Inflammatory macrophage (primary cell): ENCODE measurements around the gene PARL.

Experiments
- DNase-seq, 2 donors: peaks; one replicate each; pipeline ENCODE4 v3.0.0-alpha.2; 2020 to 2022

Gene PARL

DNA sequence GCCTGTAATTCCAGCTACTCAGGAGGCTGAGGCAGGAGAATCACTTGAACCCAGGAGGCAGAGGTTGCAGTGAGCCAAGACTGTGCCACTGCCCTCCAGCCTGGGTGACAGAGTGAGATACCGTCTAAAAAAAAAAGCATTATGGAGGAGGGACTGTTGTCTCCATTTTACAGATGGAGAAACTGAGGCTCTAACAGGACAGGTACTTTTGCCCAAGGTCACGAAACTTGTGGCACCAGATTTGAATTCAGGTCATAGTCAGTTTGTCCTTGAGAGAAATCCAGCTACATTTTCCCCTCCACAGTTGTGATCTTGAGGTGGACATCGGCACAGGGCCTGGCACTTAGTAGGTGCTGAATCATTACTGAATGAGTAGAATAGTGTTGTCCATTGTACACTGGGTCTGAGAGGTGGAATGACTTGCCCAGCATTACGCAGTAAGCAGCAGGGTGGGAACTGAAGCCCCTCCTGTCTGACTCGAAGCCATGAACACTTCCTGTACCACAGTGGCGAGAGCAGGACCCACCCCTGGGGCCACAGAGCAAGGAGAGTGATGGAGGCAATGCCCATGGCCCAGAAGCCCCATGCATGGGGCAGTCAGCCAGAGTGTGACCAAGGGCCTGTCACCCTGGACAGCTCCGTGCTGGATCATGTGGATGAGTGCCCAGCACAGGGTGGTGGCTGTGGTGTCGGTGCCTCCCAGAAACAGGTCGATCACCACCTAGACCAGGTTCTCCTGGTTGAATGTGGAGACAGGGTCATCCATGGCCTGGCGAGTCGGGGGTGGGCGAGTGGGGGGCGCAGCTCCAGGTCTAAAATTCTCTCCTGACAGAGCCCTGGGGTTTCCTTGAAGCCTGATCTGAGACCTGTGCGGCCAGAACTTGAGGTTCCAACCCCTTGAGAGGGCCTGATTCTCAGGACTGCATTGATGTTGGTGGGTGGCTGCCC lies 20.4 kb upstream of the PARL start:
- DNase-seq: no peak

GRCh38 chr3:183898028-183898431 lies 13.3 kb upstream of the PARL start:
- DNase-seq: no peak

DNA sequence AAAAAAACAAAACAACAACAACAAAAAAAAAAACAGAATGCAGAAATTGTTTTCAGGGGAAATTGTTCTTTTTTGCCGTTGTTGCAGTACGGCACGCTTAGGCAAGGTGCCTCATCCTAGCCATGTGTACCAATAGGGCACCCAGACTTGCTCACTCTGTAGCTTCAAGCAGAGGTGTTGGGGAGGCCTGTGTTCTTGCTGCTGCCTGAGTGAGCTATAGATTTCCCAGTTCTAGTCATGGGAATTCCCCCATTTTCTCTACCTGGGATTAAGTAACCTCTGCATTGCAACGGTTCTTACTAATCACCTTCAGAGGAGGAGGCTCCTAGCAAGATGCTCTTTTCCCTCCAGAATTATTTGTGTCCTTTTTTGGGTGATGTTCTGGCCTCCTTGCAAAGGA lies 12.9 kb upstream of the PARL start:
- DNase-seq: no peak

DNA sequence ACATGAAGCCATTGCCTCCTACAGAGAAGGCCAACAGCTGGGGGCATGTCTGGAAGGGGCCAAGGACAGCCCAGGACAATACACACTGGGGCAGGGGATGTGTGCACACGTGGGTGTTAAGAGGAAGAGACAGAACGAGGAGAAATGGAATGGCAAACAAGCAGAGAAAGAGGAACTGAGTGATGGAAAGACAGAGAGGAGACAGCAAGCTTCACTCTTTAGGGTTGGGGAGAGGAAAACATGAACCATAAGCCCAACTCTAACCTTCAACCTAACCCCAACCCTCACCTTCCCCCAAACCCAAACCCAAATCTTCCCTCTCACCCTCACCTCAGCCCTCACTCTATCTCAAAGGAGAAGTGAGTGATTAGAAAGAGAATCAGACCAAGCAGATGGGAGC lies 11.9 kb upstream of the PARL start:
- DNase-seq: peak in 1 of 2 donors; percentile 18

DNA sequence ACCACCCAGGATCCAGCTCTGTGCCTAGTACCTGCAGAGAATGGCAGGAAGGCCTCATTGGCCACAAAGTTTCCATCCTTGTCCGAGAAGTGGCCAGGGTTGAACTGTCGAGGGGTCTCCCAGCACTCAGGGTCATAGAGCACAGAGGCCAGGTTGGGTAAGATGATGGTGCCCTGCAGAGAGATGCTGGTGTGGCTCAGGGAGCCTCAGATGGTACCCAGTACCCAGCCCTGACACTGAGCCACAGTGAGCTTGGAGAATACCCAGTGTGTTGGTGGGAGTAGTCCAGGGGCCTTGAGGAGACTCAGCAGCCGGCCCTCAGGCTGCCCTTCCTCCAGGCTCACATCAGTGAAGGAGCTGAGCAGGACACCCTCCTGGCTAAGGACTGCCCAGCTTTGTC lies 11.5 kb upstream of the PARL start:
- no peak for DNase-seq

- no peak for DNase-seq
Measured at GRCh38 chr3:183895774-183896173, 11.1 kb upstream of the PARL start.

GRCh38 chr3:183895296-183895695 lies 10.6 kb upstream of the PARL start:
- peak; percentile 56 to 57 for DNase-seq

GRCh38 chr3:183892610-183893214 lies 8.0 kb upstream of the PARL start:
- no peak for DNase-seq

- no peak for DNase-seq
Measured at GRCh38 chr3:183885766-183886165, 1.1 kb upstream of the PARL start.

GRCh38 chr3:183884097-183884426 lies 618 bp downstream of the PARL start:
- no peak for DNase-seq

- DNase-seq: no peak
Measured at GRCh38 chr3:183883291-183884096, 1.2 kb downstream of the PARL start.

GRCh38 chr3:183880121-183880520 lies 4.6 kb downstream of the PARL start:
- peak; percentile 56 to 67 for DNase-seq

DNA sequence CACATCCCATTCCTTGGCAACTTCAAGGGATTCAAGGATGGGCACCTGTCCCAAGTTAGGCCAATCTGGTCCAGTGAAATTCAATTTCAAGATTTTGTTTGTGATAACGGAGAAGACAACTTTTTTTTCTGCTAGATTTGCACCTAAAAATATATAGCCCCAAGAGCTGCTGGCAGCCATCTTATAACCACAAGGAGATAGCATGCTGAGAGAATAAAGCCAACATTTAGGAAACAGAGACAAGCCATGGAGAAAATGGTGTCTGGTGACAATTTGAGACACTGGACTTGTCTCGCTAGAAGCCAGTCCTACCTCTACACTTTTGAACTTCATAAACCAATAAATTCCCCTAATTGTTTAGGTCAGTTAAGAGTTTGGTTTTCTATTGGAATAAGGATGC lies 5.4 kb downstream of the PARL start:
- no peak for DNase-seq

DNA sequence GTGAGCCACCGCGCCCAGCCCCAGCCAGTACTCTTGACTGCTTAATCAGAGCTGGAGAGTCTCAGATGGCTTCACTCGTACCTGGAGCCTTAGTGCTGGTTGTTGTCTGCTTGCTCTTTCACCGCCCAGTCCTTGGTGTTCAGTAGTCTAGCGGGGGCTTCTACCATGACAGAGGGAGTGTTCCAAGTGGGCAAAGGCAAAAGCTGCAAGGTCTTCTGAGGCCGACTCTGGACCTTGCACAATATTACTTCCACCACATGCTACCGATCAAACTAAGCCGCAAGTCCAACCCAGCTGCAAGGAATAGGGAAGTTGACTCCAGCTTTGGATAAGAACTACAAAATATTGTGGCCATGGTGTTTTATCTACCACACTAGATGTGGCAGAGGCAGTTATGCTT lies 6.6 kb downstream of the PARL start:
- DNase-seq: peak; percentile 86 to 90

DNA sequence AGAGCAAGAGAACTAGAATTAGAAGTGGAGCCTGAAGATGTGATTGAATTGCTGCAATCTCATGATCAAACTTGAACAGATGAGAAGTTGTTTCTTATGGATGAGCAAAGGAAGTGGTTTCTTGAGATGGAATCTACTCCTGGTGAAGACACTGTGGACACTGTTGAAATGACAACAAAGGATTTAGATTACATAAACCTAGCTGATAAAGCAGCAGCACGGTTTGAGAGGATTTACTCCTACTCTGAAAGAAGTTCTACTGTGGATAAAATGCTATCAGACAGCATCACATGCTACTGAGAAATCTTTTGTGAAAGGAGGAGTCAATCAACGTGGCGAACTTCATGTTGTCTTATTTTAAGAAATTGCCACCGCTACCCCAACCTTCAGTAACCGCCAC lies 7.5 kb downstream of the PARL start:
- peak; percentile 26 to 35 for DNase-seq

DNA sequence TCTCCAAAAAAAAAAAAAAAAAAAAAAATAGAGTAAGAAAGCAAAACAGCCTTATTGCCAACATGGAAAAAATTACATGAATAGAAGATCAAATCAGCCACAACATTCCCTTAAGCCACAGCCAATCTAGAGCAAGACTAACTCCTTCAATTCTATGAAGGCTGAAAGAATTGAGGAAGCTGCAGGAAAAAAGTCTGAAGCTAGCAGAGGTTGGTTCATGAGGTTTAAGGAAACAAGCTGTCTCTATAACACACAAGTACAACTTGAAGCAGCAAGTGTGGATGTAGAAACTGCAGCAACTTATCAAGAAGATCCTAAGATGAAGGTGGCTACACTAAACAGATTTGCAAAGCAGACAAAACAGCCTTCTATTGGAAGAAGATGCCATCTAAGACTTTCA lies 9.3 kb downstream of the PARL start:
- peak; percentile 56 to 62 for DNase-seq

DNA sequence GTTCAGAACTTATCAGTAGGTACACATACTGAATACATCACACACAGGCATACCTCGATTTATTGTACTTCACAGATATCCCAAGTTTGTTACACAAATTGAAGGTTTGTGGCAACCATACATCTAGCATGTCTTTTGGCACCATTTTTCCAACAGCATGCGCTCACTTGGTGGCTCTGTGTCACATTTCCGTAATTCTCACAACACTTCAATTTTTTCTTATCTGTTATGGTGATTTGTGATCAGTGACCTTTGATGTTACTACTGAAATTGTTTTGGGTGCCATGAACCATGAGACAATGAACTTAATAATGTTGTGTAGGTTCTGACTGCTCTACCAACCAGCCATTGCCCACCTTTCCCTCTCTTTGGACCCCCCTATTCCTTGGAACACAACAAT lies 10.8 kb downstream of the PARL start:
- no peak for DNase-seq

GRCh38 chr3:183871541-183871940 lies 13.1 kb downstream of the PARL start:
- DNase-seq: no peak

- no peak for DNase-seq
Measured at GRCh38 chr3:183870563-183870962, 14.1 kb downstream of the PARL start.

- DNase-seq: peak; percentile 53 to 69
Measured at GRCh38 chr3:183868796-183869195, 15.9 kb downstream of the PARL start.

DNA sequence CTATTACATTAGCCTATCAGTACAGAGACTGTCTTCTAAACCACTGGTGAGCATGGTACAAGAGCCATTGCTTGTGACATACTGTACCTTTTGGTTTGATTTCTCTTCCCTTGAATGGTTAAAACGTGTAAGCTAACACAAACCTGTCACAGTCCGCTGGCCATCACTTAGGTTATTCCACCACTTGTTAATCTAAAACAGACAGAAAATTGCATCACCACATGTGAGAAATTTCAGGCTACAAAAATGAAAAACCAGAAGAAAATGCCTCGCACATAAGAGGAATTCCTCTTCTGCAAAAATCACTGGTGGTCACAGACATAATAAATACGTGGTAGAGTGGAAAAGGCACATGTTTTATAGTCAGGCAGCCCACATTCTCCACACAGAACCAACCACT lies 22.1 kb downstream of the PARL start:
- no peak for DNase-seq

DNA sequence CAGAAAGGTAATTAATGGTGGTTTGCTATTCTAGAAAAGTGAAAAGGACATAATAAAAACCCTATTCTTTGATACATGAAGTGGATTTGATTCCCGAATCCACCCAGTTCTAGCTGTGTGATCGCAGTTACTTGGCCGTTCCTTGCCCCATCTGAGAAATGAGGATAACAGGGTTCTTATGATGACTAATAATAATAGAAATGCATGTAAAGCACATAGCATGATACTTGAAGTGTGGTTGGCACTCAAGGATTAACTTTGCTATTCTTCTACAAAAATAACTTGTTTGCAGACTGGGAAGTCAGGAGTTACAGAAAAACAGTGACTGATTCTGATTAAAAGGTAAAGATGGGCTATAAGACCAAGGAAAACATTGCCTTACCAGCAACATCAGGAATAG lies 26.8 kb downstream of the PARL start:
- no peak for DNase-seq

- peak in 1 of 2 donors; percentile 55 for DNase-seq
Measured at GRCh38 chr3:183854318-183855035, 30.2 kb downstream of the PARL start.
